DMS79 (cell line): ENCODE measurements around the gene ZNF474.

ENCODE experiments used
- DNase-seq: peaks from one replicate; lab custom pipeline; 2025; lab: John Stamatoyannopoulos, UW

Gene ZNF474

GRCh38 chr5:122153774-122154173 is 24.4 kb downstream of the ZNF474 start:
- DNase-seq, result no peak

- DNase-seq, result no peak
Measured at GRCh38 chr5:122154491-122154890, 25.1 kb downstream of the ZNF474 start.

GRCh38 chr5:122154910-122155309 is 25.6 kb downstream of the ZNF474 start:
- DNase-seq, result no peak

- DNase-seq, result no peak
Measured at GRCh38 chr5:122155546-122155945, 26.2 kb downstream of the ZNF474 start.

GRCh38 chr5:122156724-122157325 is 27.5 kb downstream of the ZNF474 start:
- no peak for DNase-seq

- DNase-seq, result no peak
Measured at GRCh38 chr5:122162100-122162638, 32.8 kb downstream of the ZNF474 start.

GRCh38 chr5:122163121-122164069 is 34.0 kb downstream of the ZNF474 start:
- no peak for DNase-seq

- no peak for DNase-seq
Measured at GRCh38 chr5:122164070-122164435, 34.7 kb downstream of the ZNF474 start.

- DNase-seq, result no peak
Measured at GRCh38 chr5:122164831-122165558, 35.6 kb downstream of the ZNF474 start.

GRCh38 chr5:122165559-122166078 is 36.3 kb downstream of the ZNF474 start:
- DNase-seq, result no peak

GRCh38 chr5:122169350-122170103 is 40.2 kb downstream of the ZNF474 start:
- no peak for DNase-seq

GRCh38 chr5:122170620-122171019 is 41.3 kb downstream of the ZNF474 start:
- no peak for DNase-seq

GRCh38 chr5:122172207-122172606 is 42.9 kb downstream of the ZNF474 start:
- DNase-seq, result no peak

GRCh38 chr5:122173474-122174415 is 44.4 kb downstream of the ZNF474 start:
- no peak for DNase-seq

GRCh38 chr5:122175091-122175490 is 45.7 kb downstream of the ZNF474 start:
- DNase-seq, result no peak

- DNase-seq, result no peak
Measured at GRCh38 chr5:122175852-122176251, 46.5 kb downstream of the ZNF474 start.

GRCh38 chr5:122177161-122177560 is 47.8 kb downstream of the ZNF474 start:
- no peak for DNase-seq

GRCh38 chr5:122179701-122180100 is 50.4 kb downstream of the ZNF474 start:
- DNase-seq, result no peak

GRCh38 chr5:122180146-122180712 is 50.9 kb downstream of the ZNF474 start:
- no peak for DNase-seq
